Subcutaneous abdominal adipose tissue (tissue), 5 donors: Measurements from ENCODE around the gene VAC14.

Source experiments
- H3K27ac ChIP-seq: one replicate; pipeline ENCODE4 v1.7.0; 2013; ENCODE audit warnings: low read depth, mild to moderate bottlenecking, inconsistent platforms, low read length, moderate library complexity
- H3K27me3 ChIP-seq, 5 donors: one replicate each; pipeline ENCODE4 v1.7.0; 2013; ENCODE audit warnings: low read length in 5 of 5, inconsistent platforms in 1 of 5; ENCODE audit not compliant: control insufficient read depth in 5 of 5, insufficient read depth in 4 of 5
- H3K36me3 ChIP-seq, 5 donors: one replicate each; pipeline ENCODE4 v1.7.0; 2013; ENCODE audit warnings: low read length in 5 of 5; ENCODE audit not compliant: control insufficient read depth in 5 of 5, insufficient read depth in 5 of 5
- H3K4me1 ChIP-seq, 5 donors: one replicate each; pipeline ENCODE4 v1.7.0; 2013; ENCODE audit warnings: low read length in 5 of 5, mild to moderate bottlenecking in 3 of 5, moderate library complexity in 1 of 5; ENCODE audit not compliant: control insufficient read depth in 5 of 5, insufficient read depth in 5 of 5
- H3K4me3 ChIP-seq, 5 donors: one replicate each; pipeline ENCODE4 v1.7.0; 2013; ENCODE audit warnings: low read length in 5 of 5, low read depth in 1 of 5
- H3K9ac ChIP-seq, 5 donors: one replicate each; pipeline ENCODE4 v1.7.0; 2013; ENCODE audit warnings: low read length in 5 of 5, mild to moderate bottlenecking in 4 of 5, moderate library complexity in 3 of 5
- H3K9me3 ChIP-seq, 5 donors: one replicate each; pipeline ENCODE4 v1.7.0; 2013; ENCODE audit warnings: low read length in 5 of 5; ENCODE audit not compliant: control insufficient read depth in 5 of 5
- donor health status: healthy.
- donor health status: healthy.
- donor health status: healthy.
- donor health status: healthy.
- donor health status: healthy.

VAC14 gene

GRCh38 chr16:70754851-70755600 is 45.9 kb downstream of the VAC14 start:
- Histone ChIP-seq H3K9ac (no peak overlapping the region), H3K27me3 (no peaks in the 10 kb centered on the region), H3K4me3 (no peak overlapping the region), H3K36me3 (peaks cover 0 to 46% (median 35%) of the 10 kb centered on the region in 5 donors), H3K4me1 (peaks cover 14 to 39% (median 37%) of the 10 kb centered on the region in 5 donors), H3K27ac (no peak overlapping the region), H3K9me3 (no peaks in the 10 kb centered on the region)

- Histone ChIP-seq H3K4me1 (peaks cover 14 to 45% (median 42%) of the 10 kb centered on the region in 5 donors), H3K9me3 (no peaks in the 10 kb centered on the region), H3K4me3 (no peak overlapping the region), H3K27ac (no peak overlapping the region), H3K9ac (no peak overlapping the region), H3K27me3 (no peaks in the 10 kb centered on the region), H3K36me3 (peaks cover 0 to 39% (median 29%) of the 10 kb centered on the region in 5 donors)
Measured at GRCh38 chr16:70754371-70754770, 46.6 kb downstream of the VAC14 start.

GRCh38 chr16:70753694-70754325 is 47.1 kb downstream of the VAC14 start:
- Histone ChIP-seq H3K27me3 (no peaks in the 10 kb centered on the region), H3K9me3 (no peaks in the 10 kb centered on the region), H3K9ac (peak overlapping the region in 1 of 5 donors; percentile 23), H3K4me3 (no peak overlapping the region), H3K4me1 (peaks cover 14 to 48% (median 45%) of the 10 kb centered on the region in 5 donors), H3K27ac (no peak overlapping the region), H3K36me3 (peaks cover 0 to 34% (median 23%) of the 10 kb centered on the region in 5 donors)

GRCh38 chr16:70753228-70753627 is 47.7 kb downstream of the VAC14 start:
- Histone ChIP-seq H3K36me3 (peaks cover 0 to 29% (median 17%) of the 10 kb centered on the region in 5 donors), H3K27me3 (no peaks in the 10 kb centered on the region), H3K27ac (no peak overlapping the region), H3K9me3 (no peaks in the 10 kb centered on the region), H3K4me3 (no peak overlapping the region), H3K4me1 (peaks cover 14 to 54% (median 48%) of the 10 kb centered on the region in 5 donors), H3K9ac (no peak overlapping the region)

GRCh38 chr16:70752426-70752825 is 48.5 kb downstream of the VAC14 start:
- Histone ChIP-seq H3K9me3 (no peaks in the 10 kb centered on the region), H3K4me3 (no peak overlapping the region), H3K4me1 (peaks cover 14 to 62% (median 57%) of the 10 kb centered on the region in 5 donors), H3K36me3 (peaks cover 0 to 22% (median 11%) of the 10 kb centered on the region in 5 donors), H3K27me3 (no peaks in the 10 kb centered on the region), H3K9ac (no peak overlapping the region), H3K27ac (peak overlapping the region; percentile 61)

- Histone ChIP-seq H3K27me3 (no peaks in the 10 kb centered on the region), H3K9ac (peak overlapping the region in 2 of 5 donors; percentile 13 to 44), H3K9me3 (no peaks in the 10 kb centered on the region), H3K4me3 (no peak overlapping the region), H3K36me3 (peaks cover 0 to 14% (median 3%) of the 10 kb centered on the region in 5 donors), H3K4me1 (peaks cover 14 to 70% (median 65%) of the 10 kb centered on the region in 5 donors), H3K27ac (peak overlapping the region; percentile 61)
Measured at GRCh38 chr16:70751593-70751992, 49.4 kb downstream of the VAC14 start.

- Histone ChIP-seq H3K36me3 (peaks cover 0 to 8% (median 1%) of the 10 kb centered on the region in 5 donors), H3K9ac (peak overlapping the region in 1 of 5 donors; percentile 44), H3K4me1 (peaks cover 16 to 76% (median 71%) of the 10 kb centered on the region in 5 donors), H3K4me3 (peak overlapping the region in 1 of 5 donors; percentile 29), H3K9me3 (no peaks in the 10 kb centered on the region), H3K27ac (peak overlapping the region; percentile 61), H3K27me3 (no peaks in the 10 kb centered on the region)
Measured at GRCh38 chr16:70750893-70751467, 50.0 kb downstream of the VAC14 start.

- Histone ChIP-seq H3K4me3 (no peak overlapping the region), H3K9ac (no peak overlapping the region), H3K36me3 (peaks cover 0 to 6% (median 0%) of the 10 kb centered on the region in 5 donors), H3K27ac (peak overlapping the region; percentile 61), H3K4me1 (peaks cover 16 to 81% (median 80%) of the 10 kb centered on the region in 5 donors), H3K9me3 (no peaks in the 10 kb centered on the region), H3K27me3 (no peaks in the 10 kb centered on the region)
Measured at GRCh38 chr16:70749681-70750601, 51.0 kb downstream of the VAC14 start.

- H3K36me3 ChIP-seq = peaks cover 0 to 14% (median 4%) of the 10 kb centered on the region in 5 donors
- H3K27ac ChIP-seq = no peak overlapping the region
- H3K9ac ChIP-seq = no peak overlapping the region
- no peaks in the 10 kb centered on the region for H3K27me3 ChIP-seq
- peaks cover 16 to 80% (median 79%) of the 10 kb centered on the region in 5 donors for H3K4me1 ChIP-seq
- no peak overlapping the region for H3K4me3 ChIP-seq
- no peaks in the 10 kb centered on the region for H3K9me3 ChIP-seq
Measured at GRCh38 chr16:70749006-70749678, 51.8 kb downstream of the VAC14 start.
